Measurements from ENCODE around the gene KRT34. TPM values are rescaled to one million over a fixed set of nuclear protein-coding genes. Genes with fewer than 3 reads are reported as not detected.

The KRT34 gene
- total RNA-seq, 2 experiments from 2014 or later, result not detected

DNA sequence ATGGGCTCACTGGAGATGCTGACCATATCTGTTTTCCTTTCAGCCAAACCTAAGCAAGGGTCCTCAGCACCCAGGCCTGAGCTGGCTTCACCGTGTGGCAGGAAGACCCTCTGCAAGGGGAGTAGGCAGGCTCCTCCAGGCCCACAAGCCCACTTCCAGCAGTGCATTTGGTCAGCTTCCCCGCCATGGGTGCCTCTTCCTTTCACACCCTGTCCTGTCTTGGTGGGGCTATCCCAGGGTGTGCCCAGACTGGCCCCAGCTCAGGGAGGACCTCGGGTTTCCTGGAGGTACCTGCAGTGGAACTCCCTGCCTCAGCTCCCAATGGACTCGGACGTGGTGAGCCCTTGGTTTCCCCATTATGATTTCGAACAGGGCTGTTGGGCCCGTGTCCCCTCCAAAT is 53.9 kb downstream of the KRT34 start:
- no peaks in the 10 kb centered on the region for H3K27me3 Mint-ChIP-seq
- TF ChIP-seq CTCF (IDR thresholded peaks at IDR 0.05), result no peak
- H3K9me3 Mint-ChIP-seq, result no peaks in the 10 kb centered on the region
- Histone ChIP-seq H3K27ac (ENCODE audit: low read depth in 1 of 2, low read length in 2 of 2) (no peak overlapping the region), H3K36me3 (ENCODE audit: insufficient read depth, low read length) (no peaks in the 10 kb centered on the region), H3K4me1 (ENCODE audit: insufficient read depth, low read length) (peaks cover 65% of the 10 kb centered on the region), H3K4me3 (ENCODE audit: low read length) (no peak overlapping the region), H3K9me3 (ENCODE audit: control insufficient read depth in 1 of 2, insufficient read depth in 1 of 2, low read length in 2 of 2) (no peaks in the 10 kb centered on the region), H3K27me3 (ENCODE audit: control insufficient read depth in 1 of 2, insufficient read depth in 2 of 2, low read length in 2 of 2) (no peaks in the 10 kb centered on the region)
- no peak for DNase-seq
- H3K4me1 Mint-ChIP-seq (ENCODE audit: low read depth), result peaks cover 49% of the 10 kb centered on the region
- H3K27ac Mint-ChIP-seq, result no peak overlapping the region
- H3K36me3 Mint-ChIP-seq (ENCODE audit: low read depth), result no peaks in the 10 kb centered on the region
- ChIA-PET CTCF (no interaction called here), POLR2A (interaction anchor here (0.6 to 1.4 kb wide), 2 partner anchors 10 to 19 kb away, joined by 3 to 5 read pairs; partner anchors contain the start of gene KRTAP16-1)
- intact Hi-C loops (cut with DNase I, micrococcal nuclease), result loop anchor here in 1 of 2 experiments (5.0 to 10.0 kb wide), 2 partner anchors 167 to 219 kb away; no protein-coding TSS in a partner anchor
- no peak for ATAC-seq (ENCODE audit: poor library complexity)
- no peak overlapping the region for H3K4me3 Mint-ChIP-seq

Other genes starting within 250 kb of the KRT34 start
- gene KRTAP4-6, start 241.8 kb downstream of the KRT34 start, total RNA-seq, result not detected
- gene KRTAP4-5, start 232.5 kb downstream of the KRT34 start, total RNA-seq, result not detected
- gene KRTAP4-4, start 221.6 kb downstream of the KRT34 start, total RNA-seq, result not detected
- not detected for gene KRTAP4-3, start 214.1 kb downstream of the KRT34 start, total RNA-seq
- not detected for gene KRTAP4-2, start 204.1 kb downstream of the KRT34 start, total RNA-seq
- gene KRTAP4-1, start 197.4 kb downstream of the KRT34 start, total RNA-seq, result not detected
- not detected for gene KRTAP9-1, start 192.4 kb downstream of the KRT34 start, total RNA-seq
- gene KRTAP9-2, start 155.7 kb downstream of the KRT34 start, total RNA-seq, result not detected
- gene KRTAP9-3, start 149.9 kb downstream of the KRT34 start, total RNA-seq, result not detected
- not detected for gene KRTAP9-8, start 144.3 kb downstream of the KRT34 start, total RNA-seq
- gene KRTAP9-4, start 132.6 kb downstream of the KRT34 start, total RNA-seq, result not detected
- not detected for gene KRTAP9-9, start 126.9 kb downstream of the KRT34 start, total RNA-seq
- not detected for gene KRTAP9-6, start 116.9 kb downstream of the KRT34 start, total RNA-seq
- not detected for gene KRTAP9-7, start 106.6 kb downstream of the KRT34 start, total RNA-seq
- not detected for gene KRTAP29-1, start 79.5 kb downstream of the KRT34 start, total RNA-seq
- 1 to 10 TPM; 1.0 to 1.1 TPM for gene KRTAP16-1, start 73.0 kb downstream of the KRT34 start, total RNA-seq
- not detected for gene KRTAP17-1, start 66.6 kb downstream of the KRT34 start, total RNA-seq
- not detected for gene KRT33A, start 31.5 kb downstream of the KRT34 start, total RNA-seq
- gene KRT33B, start 12.5 kb downstream of the KRT34 start, total RNA-seq, result not detected
- not detected for gene KRT31, start 15.3 kb upstream of the KRT34 start, total RNA-seq
- gene KRT37, start 42.3 kb upstream of the KRT34 start, total RNA-seq, result not detected
- not detected for gene KRT38, start 58.7 kb upstream of the KRT34 start, total RNA-seq
- gene KRT32, start 85.1 kb upstream of the KRT34 start, total RNA-seq, result not detected
- gene KRT35, start 98.8 kb upstream of the KRT34 start, total RNA-seq, result not detected
- gene KRT36, start 107.6 kb upstream of the KRT34 start, total RNA-seq, result not detected
- not detected for gene KRT13, start 123.3 kb upstream of the KRT34 start, total RNA-seq
- not detected for gene KRT15, start 136.6 kb upstream of the KRT34 start, total RNA-seq
- not detected for gene KRT19, start 146.0 kb upstream of the KRT34 start, total RNA-seq
- not detected for gene KRT9, start 189.8 kb upstream of the KRT34 start, total RNA-seq
- gene KRT14, start 204.6 kb upstream of the KRT34 start, total RNA-seq, result not detected
- not detected for gene KRT16, start 230.5 kb upstream of the KRT34 start, total RNA-seq
- not detected for gene KRT17, start 242.3 kb upstream of the KRT34 start, total RNA-seq

All from CD4-positive, alpha-beta T cell (primary cell).